ENCODE measurements around the gene YBEY.
"Not testable (repeated sequence)": the region's sequence is repeated elsewhere in the genome, so short reads cannot be mapped to it uniquely, and the experiment has no call there.

The YBEY gene

GRCh38 chr21:46304437-46304836 is 18.3 kb downstream of the YBEY start:
- no peak for DNase-seq (ENCODE audit: low read depth in 3 of 3)

DNA sequence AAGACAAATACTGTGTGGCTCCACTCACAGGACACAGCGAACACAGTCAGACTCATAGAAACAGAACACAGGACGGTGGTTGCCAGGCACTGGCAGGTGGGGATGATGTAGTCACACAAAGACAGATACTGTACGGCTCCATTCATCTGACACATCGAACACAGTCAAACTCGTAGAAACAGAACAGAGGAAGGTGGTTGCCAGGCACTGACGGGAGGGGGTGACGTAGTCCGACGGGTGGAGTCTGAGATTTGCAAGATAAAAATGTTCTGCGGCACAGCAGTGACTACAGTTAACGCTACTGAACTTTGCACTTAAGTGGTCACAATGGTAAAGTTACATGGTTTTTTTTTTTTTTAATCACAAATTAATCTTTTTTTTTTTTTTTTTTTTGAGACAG is 18.8 kb downstream of the YBEY start:
- DNase-seq (ENCODE audit: low read depth in 3 of 3), result no peak

- no peak for DNase-seq (ENCODE audit: low read depth in 3 of 3)
Observed at GRCh38 chr21:46307625-46308024, 21.5 kb downstream of the YBEY start.

GRCh38 chr21:46308431-46308830 is 22.3 kb downstream of the YBEY start:
- DNase-seq (ENCODE audit: low read depth in 3 of 3), result no peak

DNA sequence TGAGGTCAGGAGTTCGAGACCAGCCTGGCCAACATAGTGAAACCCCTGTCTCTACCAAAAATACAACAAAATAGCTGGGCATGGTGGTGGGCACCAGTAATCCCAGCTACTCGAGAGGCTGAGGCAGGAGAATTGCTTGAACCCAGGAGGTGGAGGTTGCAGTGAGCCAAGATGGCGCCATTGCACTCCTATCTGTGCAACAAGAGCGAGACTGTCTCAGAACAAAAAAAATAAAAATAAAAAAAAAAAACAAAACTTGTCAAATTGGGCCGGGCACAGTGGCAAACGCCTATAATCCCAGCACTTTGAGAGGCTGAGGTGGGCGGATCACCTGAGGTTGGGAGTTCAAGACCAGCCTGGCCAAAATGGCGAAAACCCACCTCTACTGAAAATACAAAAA is 24.1 kb downstream of the YBEY start:
- DNase-seq (ENCODE audit: low read depth in 3 of 3), result not testable (repeated sequence)

GRCh38 chr21:46311568-46311967 is 25.4 kb downstream of the YBEY start:
- no peak for DNase-seq (ENCODE audit: low read depth in 3 of 3)

- DNase-seq (ENCODE audit: low read depth in 3 of 3), result no peak
Observed at GRCh38 chr21:46312949-46313348, 26.8 kb downstream of the YBEY start.

- DNase-seq (ENCODE audit: low read depth in 3 of 3), result no peak
Observed at GRCh38 chr21:46314441-46315020, 28.4 kb downstream of the YBEY start.

DNA sequence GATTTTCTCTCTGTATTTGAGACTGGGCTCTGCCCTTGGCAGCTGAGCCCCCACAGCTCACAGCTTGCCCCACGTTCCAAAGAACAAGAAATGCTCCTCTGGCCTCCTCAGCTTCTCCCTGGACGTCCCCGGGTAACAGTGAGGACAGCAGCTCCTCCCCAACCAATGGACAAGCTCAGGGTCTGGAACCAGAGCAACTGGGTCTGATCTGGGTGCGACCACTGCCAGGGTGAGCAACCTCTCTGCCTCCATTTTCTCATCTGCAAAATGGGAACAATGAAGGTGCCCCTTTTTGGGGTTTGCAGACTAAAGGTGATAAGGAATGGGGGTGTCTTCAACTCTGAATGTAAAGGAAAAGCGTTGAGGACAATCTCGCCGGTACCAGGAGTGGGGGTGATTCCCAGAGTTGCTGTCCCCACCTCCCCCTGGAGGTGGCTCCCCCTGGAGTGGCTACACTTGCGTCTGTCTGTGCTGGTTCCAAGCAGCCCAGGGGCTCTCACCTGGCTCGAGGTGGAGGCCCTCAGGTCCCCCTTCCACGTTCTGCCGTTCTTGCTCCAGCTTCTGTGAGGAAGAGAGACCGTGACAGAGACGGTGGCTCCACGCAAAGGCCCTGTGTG is 30.7 kb downstream of the YBEY start:
- DNase-seq (ENCODE audit: low read depth in 3 of 3), result no peak

- no peak for DNase-seq (ENCODE audit: low read depth in 3 of 3)
Observed at GRCh38 chr21:46317710-46318463, 31.7 kb downstream of the YBEY start.

DNA sequence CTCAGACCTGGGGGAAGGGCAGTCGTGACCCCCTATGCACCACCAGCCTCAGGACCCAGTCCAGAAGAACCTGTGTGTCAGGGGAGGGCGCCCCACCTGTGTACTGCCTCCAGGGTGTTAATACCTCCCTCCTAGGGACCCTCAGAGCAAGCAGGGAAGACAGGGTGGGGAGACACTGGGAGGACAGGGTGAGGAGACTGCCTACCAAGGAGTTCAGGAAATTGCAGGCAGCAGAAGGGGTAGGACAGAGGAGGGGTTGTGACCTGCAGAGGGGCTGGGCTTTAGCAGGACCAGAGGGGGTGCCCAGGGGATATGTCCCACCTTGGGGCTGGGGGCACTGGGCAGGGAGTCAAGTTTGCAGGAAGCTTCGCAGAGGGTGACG is 32.3 kb downstream of the YBEY start:
- no peak for DNase-seq (ENCODE audit: low read depth in 3 of 3)

- no peak for DNase-seq (ENCODE audit: low read depth in 3 of 3)
Observed at GRCh38 chr21:46319186-46319585, 33.0 kb downstream of the YBEY start.

DNA sequence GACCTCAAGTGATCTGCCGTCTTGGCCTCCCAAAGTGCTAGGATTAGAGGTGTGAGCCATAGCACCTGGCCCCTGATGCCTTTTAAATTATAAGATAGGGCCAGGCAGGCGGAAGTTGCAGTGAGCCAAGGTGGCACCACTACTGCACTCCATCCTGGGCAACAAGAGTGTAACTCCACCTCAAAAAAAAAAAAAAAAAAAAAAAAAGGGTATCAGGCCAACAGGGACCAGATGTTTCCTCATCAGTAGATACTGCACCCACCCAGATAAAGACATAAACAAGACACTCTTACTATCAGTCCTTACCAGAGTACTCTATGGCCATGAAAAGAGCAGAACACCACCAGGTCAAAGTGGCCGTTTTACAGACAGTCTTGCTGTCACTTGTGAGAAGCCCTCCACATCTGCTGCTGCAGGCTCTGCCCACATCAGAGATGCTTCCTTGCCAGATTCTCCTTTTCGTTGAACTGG is 34.2 kb downstream of the YBEY start:
- no peak for DNase-seq (ENCODE audit: low read depth in 3 of 3)

DNA sequence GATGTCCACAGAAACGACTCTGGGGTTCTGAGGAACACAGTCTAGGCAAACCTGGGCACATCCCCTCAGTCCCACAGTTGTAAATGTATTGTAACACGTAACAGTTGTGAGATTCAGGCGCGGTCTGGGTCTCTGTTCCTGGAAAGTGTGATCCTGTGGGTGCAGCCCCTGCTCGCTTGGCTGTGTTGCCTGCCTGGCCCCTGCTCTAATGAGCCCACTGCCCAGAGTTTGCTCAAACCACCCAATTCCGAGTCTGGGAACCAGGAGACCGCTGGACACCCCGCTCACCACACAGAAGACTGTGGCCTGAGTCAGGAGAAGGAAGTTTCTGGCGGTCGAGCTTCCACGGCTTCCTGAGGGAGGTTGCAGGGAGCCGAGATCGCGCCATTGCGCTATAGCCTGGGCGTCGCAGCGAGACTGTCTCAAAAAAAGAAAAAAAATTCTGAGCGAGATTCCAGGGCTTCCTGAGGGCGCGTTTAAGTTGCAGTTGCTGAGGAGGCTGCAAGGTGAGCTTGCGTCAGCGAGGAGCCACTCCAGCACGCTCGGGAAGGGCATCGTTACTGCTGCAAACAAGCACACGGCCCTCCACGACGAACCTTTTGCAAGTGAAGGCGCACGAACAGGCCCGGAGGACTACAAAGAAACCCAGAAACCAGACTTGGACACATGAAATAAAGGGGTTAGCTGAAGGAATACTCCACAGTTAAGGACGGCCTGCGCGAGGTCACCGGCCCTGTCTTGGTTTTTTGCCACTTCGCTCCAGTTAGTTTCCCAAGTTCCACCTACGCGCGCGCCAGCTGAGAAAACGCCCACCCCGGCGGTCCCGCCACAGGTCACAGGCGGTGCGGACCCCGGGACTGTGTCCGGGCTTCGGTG is 36.4 kb downstream of the YBEY start:
- DNase-seq (ENCODE audit: low read depth in 3 of 3), result peak in 1 of 3 experiments; percentile 16

DNA sequence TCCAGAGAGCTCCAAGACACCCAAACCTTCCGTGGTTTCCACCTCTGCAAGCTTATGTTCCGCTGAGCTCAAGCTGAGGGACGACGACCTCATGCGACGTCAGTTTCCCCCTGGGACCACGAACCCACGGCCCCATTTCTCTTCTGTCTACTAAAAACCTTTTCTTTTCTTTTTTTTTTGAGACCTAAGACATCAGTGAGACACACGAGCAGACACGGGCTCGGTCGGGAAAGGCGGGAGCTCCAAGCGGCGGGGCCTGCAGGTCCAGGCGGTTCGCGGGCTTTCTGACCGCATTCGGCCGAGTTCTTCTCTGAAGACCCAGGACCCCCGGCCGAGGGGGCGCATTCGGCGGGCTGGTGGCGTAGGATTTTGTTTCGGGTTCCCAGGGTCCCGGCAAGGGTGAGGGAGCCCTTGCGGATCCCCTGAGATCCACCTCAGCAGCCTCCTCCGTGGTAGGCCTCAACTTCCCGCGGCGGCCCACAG is 37.1 kb downstream of the YBEY start:
- DNase-seq (ENCODE audit: low read depth in 3 of 3), result peak in 1 of 3 experiments; percentile 23

GRCh38 chr21:46323710-46324389 is 37.7 kb downstream of the YBEY start, which contains the start of the genes C21orf58 and PCNT:
TSS of gene C21orf58 (minus strand) at chr21:46323870. CDS start at chr21:46322738, 1,132 bp downstream.
TSS of gene PCNT (plus strand) at chr21:46324156. CDS start at chr21:46324229, 73 bp downstream.
- DNase-seq (ENCODE audit: low read depth in 3 of 3), result peak; percentile 92 to 97 (median 95)

GRCh38 chr21:46324390-46325072 is 38.4 kb downstream of the YBEY start:
- DNase-seq (ENCODE audit: low read depth in 3 of 3), result peak; percentile 77 to 82 (median 77)

GRCh38 chr21:46325073-46325912 is 39.2 kb downstream of the YBEY start:
- DNase-seq (ENCODE audit: low read depth in 3 of 3), result peak in 2 of 3 experiments; percentile 11 to 48

DNA sequence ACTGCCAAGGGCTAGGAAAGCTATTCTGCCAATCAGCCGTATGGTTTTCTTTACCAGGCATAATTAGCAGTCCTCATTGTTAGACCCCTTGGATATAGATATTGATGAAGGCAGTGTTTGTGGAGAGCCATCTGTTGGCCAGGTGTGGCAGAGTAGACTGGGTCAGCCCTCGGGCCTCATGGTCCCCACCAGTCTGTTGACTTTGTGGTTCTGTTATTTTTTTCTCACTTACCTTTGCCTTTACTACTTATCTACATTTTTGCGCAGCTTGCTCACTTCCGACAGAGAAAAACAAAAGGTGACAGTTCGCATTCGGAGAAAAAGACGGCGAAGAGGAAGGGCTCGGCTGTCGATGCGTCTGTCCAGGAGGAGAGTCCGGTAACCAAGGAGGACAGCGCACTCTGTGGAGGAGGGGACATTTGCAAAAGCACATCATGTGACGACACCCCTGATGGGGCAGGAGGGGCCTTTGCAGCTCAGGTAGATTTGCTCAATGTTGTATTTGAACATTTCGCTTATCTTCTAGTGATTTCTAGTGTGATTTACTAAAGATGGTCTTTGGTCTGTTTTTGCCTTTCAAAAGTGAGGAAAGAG is 40.1 kb downstream of the YBEY start:
- DNase-seq (ENCODE audit: low read depth in 3 of 3), result no peak
